Uterus (tissue), 2 donors: ENCODE measurements around the gene FAM120B.

Experiments
- CTCF ChIP-seq, 4 experiments: fragments of 200-600 bp in 2 of 4; fragments of 450-650 bp in 2 of 4; sonication (generic) in 2 of 4; IDR thresholded peaks; one replicate each; pipeline ENCODE4 v1.5.1; 2016 to 2019; ENCODE audit warnings: antibody characterized with exemption in 4 of 4, mild to moderate bottlenecking in 2 of 4, moderate library complexity in 1 of 4
- POLR2A ChIP-seq, 2 donors: fragments of 450-650 bp; IDR thresholded peaks; one replicate each; pipeline ENCODE4 v1.6.1; 2016; ENCODE audit warnings: antibody characterized with exemption in 2 of 2, mild to moderate bottlenecking in 1 of 2, moderate library complexity in 1 of 2

DNA sequence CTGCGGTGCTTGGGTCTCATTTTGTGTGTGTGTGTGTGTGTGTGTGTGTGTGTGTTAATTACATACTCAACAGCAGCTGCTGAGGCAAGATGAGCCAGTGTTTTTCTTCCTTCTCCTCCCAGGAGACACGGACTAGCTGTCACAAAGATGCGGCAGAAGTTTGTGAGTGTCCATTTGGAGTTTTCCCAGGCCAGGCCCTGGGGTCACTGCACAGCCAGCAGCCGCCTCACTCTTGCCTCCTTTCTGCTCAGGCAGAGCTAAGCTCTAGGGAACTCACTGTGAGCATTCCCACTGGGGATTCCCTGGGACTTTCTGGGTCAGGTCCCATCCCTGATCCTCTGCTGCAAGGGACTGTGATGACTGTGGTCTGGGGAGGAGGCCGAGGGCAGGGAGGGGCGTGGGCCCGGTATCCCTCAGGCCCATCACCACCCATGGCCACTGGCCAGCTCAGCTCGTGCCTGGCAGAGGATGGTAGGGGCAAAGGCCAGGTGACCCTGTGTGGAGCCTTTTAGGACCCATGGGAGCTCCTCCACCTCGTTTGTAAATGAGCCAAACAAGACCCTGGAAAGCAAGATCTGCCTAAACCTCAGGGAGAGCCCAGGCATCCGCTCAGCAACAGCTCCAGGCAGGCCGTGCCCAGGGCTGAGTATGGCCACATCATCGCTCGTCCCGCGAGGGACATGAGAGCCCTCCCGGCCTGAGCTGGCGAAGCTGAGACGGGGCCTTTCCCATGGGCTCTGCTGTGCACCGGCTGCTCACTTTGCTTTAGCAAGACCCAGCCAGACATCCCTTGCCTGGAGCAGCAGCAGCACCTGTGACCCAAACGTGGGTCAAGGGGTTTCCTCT is 144.6 kb downstream of the FAM120B start:
- TF ChIP-seq POLR2A (IDR thresholded peaks at IDR 0.05) (no peak), CTCF (IDR thresholded peaks at IDR 0.05) (no peak)
